GM18861 (cell line): ENCODE data around the gene SMARCD3.

Source experiments
- ATAC-seq: cut with Tn5 transposase; IDR thresholded peaks from one replicate; pipeline ENCODE4 v1.9.1; 2021; ENCODE audit not compliant: unreplicated experiment

Gene SMARCD3

GRCh38 chr7:151238924-151239836, 9.3 kb downstream of the SMARCD3 start:
- no peak for ATAC-seq

GRCh38 chr7:151238190-151238810, 10.2 kb downstream of the SMARCD3 start:
- ATAC-seq: no peak

DNA sequence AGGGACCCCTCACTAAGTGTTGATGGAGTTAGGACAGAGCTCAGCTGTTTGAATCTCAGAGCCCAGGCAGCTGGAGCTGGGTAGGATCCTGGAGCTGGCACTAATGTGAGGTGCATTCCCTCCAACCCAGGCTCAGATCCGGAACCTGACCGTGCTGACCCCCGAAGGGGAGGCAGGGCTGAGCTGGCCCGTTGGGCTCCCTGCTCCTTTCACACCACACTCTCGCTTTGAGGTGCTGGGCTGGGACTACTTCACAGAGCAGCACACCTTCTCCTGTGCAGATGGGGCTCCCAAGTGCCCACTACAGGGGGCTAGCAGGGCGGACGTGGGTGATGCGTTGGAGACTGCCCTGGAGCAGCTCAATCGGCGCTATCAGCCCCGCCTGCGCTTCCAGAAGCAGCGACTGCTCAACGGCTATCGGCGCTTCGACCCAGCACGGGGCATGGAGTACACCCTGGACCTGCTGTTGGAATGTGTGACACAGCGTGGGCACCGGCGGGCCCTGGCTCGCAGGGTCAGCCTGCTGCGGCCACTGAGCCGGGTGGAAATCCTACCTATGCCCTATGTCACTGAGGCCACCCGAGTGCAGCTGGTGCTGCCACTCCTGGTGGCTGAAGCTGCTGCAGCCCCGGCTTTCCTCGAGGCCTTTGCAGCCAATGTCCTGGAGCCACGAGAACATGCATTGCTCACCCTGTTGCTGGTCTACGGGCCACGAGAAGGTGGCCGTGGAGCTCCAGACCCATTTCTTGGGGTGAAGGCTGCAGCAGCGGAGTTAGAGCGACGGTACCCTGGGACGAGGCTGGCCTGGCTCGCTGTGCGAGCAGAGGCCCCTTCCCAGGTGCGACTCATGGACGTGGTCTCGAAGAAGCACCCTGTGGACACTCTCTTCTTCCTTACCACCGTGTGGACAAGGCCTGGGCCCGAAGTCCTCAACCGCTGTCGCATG, 11.0 kb downstream of the SMARCD3 start:
- no peak for ATAC-seq

DNA sequence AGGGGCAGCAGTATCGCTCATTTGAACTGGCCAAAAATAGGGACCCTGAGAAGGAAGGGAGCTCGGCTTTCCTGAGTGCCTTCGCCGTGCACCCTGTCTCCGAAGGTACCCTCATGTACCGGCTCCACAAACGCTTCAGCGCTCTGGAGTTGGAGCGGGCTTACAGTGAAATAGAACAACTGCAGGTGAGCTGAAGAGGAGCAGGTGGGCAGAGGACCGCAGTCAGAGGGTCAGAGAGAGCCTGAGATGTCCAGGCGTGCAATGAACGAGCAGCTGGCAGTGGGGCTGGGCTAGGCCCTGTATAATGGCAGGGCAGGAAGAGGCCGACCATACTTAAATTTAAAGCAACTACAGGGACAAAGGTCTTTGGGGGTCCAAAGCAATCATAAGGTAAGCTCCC, 12.1 kb downstream of the SMARCD3 start:
- no peak for ATAC-seq

GRCh38 chr7:151235091-151235787, 13.3 kb downstream of the SMARCD3 start:
- ATAC-seq: no peak

DNA sequence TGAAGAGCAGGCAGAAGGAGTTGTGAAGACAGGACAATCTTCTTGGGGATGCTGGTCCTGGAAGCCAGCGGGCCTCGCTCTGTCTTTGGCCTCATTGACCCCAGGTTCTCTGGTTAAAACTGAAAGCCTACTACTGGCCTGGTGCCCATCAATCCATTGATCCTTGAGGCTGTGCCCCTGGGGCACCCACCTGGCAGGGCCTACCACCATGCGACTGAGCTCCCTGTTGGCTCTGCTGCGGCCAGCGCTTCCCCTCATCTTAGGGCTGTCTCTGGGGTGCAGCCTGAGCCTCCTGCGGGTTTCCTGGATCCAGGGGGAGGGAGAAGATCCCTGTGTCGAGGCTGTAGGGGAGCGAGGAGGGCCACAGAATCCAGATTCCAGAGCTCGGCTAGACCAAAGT, 14.7 kb downstream of the SMARCD3 start:
- ATAC-seq: no peak

- no peak for ATAC-seq
Observed at GRCh38 chr7:151232917-151233701, 15.4 kb downstream of the SMARCD3 start.

DNA sequence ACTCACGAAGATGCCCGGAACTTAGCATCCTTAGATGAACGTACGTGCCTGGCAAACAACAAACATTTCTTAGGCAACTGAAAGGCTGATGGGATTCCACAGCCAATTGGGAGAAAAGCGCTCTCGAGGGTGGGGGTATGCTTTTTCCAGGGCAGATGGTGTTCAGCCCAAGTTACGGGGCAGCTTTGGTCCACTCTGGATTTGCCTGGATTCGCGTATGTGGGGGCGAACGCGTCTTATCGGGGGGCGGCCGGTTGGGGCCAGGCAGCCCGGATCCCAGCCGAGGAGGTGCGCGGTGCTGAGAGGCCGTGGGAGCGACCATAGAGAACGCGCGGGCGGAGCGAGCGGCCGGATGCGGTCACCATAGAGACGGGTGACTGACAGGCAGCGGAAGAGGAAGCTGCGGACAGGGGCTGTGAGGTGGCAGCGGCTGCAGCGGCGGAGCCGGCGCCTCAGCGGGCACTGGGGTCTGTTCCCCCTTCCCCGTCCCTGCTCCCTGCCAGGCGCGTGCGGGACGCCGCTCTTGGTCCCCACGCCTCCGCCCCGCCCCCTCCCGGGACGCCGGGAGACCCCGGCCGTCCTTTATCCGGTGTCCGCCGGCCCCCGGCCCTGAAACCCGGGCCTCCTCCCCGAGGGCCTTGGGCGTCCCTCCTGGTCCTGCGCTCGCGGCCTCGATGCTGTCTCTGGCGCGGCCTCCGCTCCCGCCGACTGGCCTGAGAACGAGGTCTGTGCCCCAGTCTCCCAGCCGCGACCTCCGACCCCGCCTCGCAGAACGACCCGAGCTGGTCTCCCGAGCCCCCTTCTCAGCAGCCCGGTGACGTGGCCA, 16.2 kb downstream of the SMARCD3 start, which contains the start of gene CHPF2:
Gene CHPF2, plus strand, starts transcription at position 393 of the 826 bp plus-strand sequence. CDS start 1,529 bp downstream, outside the sequence.
- peak; percentile 97 for ATAC-seq

- ATAC-seq: no peak
Observed at GRCh38 chr7:151231080-151231479, 17.4 kb downstream of the SMARCD3 start.

- no peak for ATAC-seq
Observed at GRCh38 chr7:151229249-151229648, 19.2 kb downstream of the SMARCD3 start.

DNA sequence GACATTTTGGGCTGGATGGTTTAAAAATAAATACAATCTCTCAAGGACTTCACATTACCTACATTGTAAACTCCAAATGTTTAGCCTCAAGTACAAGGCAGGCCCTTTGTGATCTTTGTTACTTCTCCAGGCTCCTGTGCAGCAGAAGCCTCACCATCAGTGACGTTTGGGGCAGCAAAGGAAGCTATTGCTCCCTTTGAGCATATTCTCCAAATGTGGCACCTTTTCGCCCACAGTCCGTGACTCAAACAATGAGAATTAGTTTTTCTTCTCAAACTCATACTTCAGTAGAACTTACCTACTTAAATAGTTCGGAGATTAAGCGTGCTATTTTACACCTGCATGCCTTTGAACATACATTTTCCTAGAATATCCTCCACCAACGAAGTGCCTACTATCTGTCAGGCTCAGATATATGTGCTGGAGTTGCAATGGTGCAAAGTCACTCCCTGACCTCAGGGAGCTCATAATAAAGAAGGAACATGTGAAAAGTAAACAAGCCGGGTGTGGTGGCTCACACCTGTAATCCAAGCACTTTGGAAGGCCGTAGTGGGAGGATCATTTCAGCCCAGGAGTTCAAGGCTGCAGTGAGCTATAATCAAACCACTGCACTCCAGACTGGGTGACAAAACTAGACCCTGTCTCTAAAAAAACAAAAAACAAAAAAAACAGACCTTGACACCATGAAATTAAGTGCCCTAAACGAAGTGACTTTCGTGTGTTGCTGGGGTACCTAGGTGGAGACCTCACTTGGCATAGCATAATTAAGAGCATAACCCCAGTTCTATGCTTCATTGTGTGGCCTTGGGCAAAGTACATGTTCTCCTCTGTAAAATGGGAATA, 20.2 kb downstream of the SMARCD3 start:
- ATAC-seq: no peak

- ATAC-seq: peak; percentile 100
Observed at GRCh38 chr7:151226875-151227782, 21.4 kb downstream of the SMARCD3 start, which contains the start of gene ABCF2. Gene ABCF2 (minus strand): TSS chr7:151227205. CDS start chr7:151226458, 747 bp downstream.

DNA sequence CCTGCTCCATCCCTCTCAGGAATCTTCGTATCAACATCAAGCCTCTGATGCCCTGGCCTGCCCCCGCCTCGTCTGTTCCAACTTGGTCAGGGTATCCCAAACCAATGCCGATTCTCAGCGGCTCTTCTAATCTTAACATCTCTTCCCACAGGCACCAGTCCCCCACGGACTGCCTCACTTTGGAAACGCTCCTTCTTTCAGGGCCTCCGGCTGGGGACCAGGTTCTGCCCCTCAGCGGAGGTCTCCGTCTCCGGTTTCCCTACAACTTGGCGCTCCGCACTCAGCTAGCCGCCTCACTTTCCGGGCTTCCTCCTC, 22.0 kb downstream of the SMARCD3 start:
- ATAC-seq: no peak

DNA sequence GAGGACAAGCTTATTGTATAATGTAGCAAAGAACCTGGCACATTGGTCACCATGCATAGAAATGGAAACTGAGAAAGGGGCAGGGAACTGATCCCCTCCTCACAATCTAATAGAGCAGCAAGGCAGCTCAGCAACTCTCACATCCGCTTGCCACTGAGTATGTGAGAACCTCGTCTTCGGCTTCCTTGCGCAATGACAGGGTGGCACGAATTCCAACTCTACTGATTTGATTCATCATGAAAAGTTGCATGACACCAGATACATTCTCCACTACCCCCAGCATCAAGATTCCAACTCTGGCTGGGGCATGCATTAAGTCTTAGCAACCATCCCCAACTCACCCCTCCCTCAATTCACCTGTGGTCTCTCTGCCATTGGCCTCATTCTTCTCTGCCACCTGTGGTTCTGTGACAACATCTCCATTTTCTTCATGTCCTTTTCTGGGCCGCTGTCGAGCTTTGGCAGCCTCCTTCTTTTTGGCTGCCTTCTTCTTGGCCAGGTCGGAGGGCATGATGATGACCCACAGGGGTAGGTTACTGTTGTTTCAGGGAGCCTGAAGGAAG, 22.5 kb downstream of the SMARCD3 start:
- no peak for ATAC-seq

- ATAC-seq: no peak
Observed at GRCh38 chr7:151223728-151224127, 24.8 kb downstream of the SMARCD3 start.

DNA sequence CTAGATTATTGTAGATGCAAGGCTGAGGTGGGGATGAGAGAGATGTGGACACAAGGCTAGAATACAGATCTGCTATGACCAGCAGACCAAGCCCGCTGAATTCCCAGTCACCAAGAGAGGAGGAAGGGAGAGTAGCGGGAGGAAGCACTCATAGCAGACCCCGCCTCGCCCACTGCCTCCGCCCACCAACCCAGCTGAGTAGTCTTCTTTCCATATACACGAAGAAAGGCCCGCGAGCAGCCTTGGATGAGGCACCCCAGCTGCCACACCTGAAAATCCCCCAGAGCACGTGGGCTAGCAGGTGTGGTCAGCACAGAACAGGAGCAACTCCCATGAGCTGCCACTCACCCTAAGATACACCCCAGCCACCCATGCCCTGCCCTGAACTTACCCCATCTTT, 30.3 kb downstream of the SMARCD3 start:
- no peak for ATAC-seq

DNA sequence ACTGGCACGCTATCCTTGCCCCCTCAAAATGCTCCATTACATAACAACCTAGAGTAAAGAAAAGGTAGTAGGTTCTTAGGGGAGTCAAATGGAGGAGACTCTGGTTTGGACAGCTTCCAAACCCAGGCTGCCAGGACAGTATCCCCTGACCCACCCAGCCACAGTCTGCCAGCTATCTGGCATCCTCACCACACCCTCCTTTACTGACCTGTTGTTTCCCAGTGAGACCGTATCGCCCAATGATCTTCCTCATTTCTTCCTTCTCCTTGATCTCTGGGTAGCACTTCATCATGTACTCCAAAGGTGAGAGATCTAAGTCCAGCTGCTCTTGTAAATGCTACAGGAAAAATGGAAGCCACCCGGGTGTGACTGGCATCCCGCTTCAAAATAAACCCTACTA, 33.1 kb downstream of the SMARCD3 start:
- no peak for ATAC-seq
